ENCODE results near the gene TNRC18. TPM values are rescaled to one million over a fixed set of nuclear protein-coding genes. Genes with fewer than 3 reads are reported as not detected.

Gene TNRC18
- total and polyA plus RNA-seq, 9 of the 15 experiments (the other 6 are each of a cell fraction or from before 2014, with no cell fraction given) = 0.03 to 43.2 (median 18.0) TPM

GRCh38 chr7:5453566-5454075 is 30.0 kb upstream of the TNRC18 start:
- in situ Hi-C loops (cut with MboI) = no loop called here
- H3K79me2 ChIP-seq (ENCODE audit: control insufficient read depth, insufficient read depth, low read length) = no peaks in the 10 kb centered on the region
- 65% methylated on average over 4 of the region's 5 CpGs for WGBS (ENCODE audit: insufficient coverage, low coverage, missing lambda C conversion rate)
- no peaks in the 10 kb centered on the region for H3K27me3 ChIP-seq (ENCODE audit: control insufficient read depth in 2 of 2, insufficient read depth in 2 of 2, low read length in 2 of 2)
- peaks cover 35 to 69% of the 10 kb centered on the region in 2 experiments for H3K4me1 ChIP-seq (replicated peaks in 1 of 2; ENCODE audit: control insufficient read depth in 2 of 2, insufficient read depth in 2 of 2, low read length in 2 of 2)
- POLR2A ChIA-PET = interaction anchor here (3.5 kb wide), 1 partner anchor 12 kb away, joined by 16 read pairs; no protein-coding TSS in a partner anchor
- H3K9ac ChIP-seq (ENCODE audit: insufficient read depth in 1 of 2, low read depth in 2 of 2, low read length in 2 of 2) = peak overlapping the region; percentile 13 to 28; a peak in 2 of 4 replicates
- CTCF ChIA-PET (ENCODE audit: low intra/inter-chr PET ratio) = no interaction called here
- H3K4me3 ChIP-seq = no peak overlapping the region
- intact Hi-C loops (cut with micrococcal nuclease) = loop anchor here (10.0 kb wide), 1 partner anchor 209 kb away; no protein-coding TSS in a partner anchor
- FAIRE-seq (no peak), ATAC-seq (no peak), DNase-seq (ENCODE audit: extremely low read depth in 1 of 4, low spot score in 3 of 4) (no peak)
- H3K9me1 ChIP-seq (ENCODE audit: control insufficient read depth, insufficient read depth, low read length) = no peaks in the 10 kb centered on the region
- no peaks in the 10 kb centered on the region for H3K36me3 ChIP-seq (ENCODE audit: control insufficient read depth, insufficient read depth, low read length)
- no peaks in the 10 kb centered on the region for H4K20me1 ChIP-seq (replicated peaks; ENCODE audit: control insufficient read depth, insufficient read depth, low read length)
- peak overlapping the region; percentile 57; the same call in 2 of the 3 replicates for H3K27ac ChIP-seq (ENCODE audit: extremely low read depth, low read depth, low read length)
- no TSS peak for BruUV-seq (replicated peaks)
- H3K9me3 ChIP-seq (replicated peaks; ENCODE audit: control insufficient read depth, insufficient read depth, low read depth, low read length) = no peaks in the 10 kb centered on the region
- peak overlapping the region; percentile 33 for H3K4me2 ChIP-seq (ENCODE audit: insufficient read depth, low read length)
- no peak for TF ChIP-seq RBM22 (IDR thresholded peaks at IDR 0.05; ENCODE audit: low read depth, low read length, poor library complexity, severe bottlenecking)
- no peak for TF ChIP-seq FOS (IDR thresholded peaks at IDR 0.05; ENCODE audit: extremely low read depth, insufficient read length)
- peak; percentile 23; the same call in 1 of the 2 replicates for TF ChIP-seq SMARCA5 (IDR thresholded peaks at IDR 0.05)
- no peak for TF ChIP-seq ZBTB12 (CRISPR knock-in tag; IDR thresholded peaks at IDR 0.05)
- peak; percentile 69 for TF ChIP-seq BCOR (IDR thresholded peaks at IDR 0.05)
- peak; percentile 77 for TF ChIP-seq ZNF121 (CRISPR knock-in tag; conservative IDR thresholded peaks at IDR 0.05)
- TF ChIP-seq AFF1 (IDR thresholded peaks at IDR 0.05; ENCODE audit: low read depth in 1 of 2, partially characterized antibody in 2 of 2) = no peak
- no peak for TF ChIP-seq YY1 (IDR thresholded peaks at IDR 0.05; ENCODE audit: borderline replicate concordance in 1 of 3, control insufficient read depth in 1 of 3, extremely low read depth in 1 of 3, insufficient read depth in 3 of 3, insufficient read length in 1 of 3, insufficient replicate concordance in 2 of 3, low read depth in 1 of 3, low read length in 2 of 3)
- no peak for TF ChIP-seq E2F8 (IDR thresholded peaks at IDR 0.05; ENCODE audit: low read depth, partially characterized antibody)
- TF ChIP-seq KDM1A (IDR thresholded peaks at IDR 0.05) = peak; percentile 54 to 57; a peak in 3 of 4 replicates
- H2AFZ ChIP-seq (ENCODE audit: low read depth, low read length) = peak overlapping the region; percentile 25; the same call in 1 of the 2 replicates
